ENCODE data around the gene TESK1. TPM values are rescaled to one million over a fixed set of nuclear protein-coding genes. Genes with fewer than 3 reads are reported as not detected.
A peak's percentile ranks its signal among the peaks of the same experiment; 100 is the strongest.
"Not testable (repeated sequence)": the region's sequence is repeated elsewhere in the genome, so short reads cannot be mapped to it uniquely, and the experiment has no call there.

TESK1 gene
- polyA plus RNA-seq, 3 donors, result 22.6 to 98.7 (median 59.2) TPM

DNA sequence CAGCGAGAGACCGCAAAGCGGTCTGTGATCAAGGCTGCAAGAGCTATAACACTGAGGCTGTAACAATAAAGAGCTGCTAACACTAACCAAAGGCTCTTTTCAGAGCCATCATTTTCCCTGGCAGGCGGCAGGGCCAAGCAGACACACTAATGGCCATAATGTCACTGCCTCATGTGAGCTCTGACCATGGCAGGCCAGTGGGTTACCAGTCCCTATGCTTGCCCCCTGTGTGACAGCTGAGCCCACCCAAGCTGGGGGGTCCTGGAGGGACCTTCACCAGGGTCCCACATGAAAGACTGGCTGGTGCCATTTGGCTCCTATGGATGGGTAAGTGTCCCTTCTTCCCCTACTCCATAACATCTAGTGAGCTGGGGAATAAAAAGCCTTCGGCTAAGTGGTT lies 29.6 kb upstream of the TESK1 start:
- WGBS, 3 donors, result 93 to 99% (median 94%) methylated on average over 5 of the region's 5 CpGs
- no peak overlapping the region for H3K27ac ChIP-seq (ENCODE audit: low read depth, low read length)

DNA sequence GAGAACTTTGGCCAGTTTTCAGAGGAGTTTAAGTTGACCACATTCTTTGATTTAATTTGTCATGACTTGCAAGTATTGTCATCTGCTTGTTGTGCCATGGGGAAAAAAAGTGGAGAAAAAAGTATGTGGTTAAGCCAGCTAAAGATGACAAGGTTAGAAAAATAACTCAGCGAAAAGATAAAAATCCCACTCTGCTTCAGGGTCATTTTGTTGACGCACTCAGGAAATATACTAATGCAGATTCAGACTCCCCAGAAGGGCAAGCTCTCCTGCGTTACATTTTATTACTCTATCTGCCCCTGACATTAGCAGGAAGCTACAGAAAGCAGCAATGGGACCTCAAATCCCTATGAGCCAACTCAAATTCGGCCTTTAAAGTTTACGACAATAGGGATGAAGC lies 27.6 kb upstream of the TESK1 start:
- WGBS, 3 donors, result 81 to 91% (median 87%) methylated on average over 5 of the region's 5 CpGs
- H3K27ac ChIP-seq (ENCODE audit: low read depth, low read length), result no peak overlapping the region

DNA sequence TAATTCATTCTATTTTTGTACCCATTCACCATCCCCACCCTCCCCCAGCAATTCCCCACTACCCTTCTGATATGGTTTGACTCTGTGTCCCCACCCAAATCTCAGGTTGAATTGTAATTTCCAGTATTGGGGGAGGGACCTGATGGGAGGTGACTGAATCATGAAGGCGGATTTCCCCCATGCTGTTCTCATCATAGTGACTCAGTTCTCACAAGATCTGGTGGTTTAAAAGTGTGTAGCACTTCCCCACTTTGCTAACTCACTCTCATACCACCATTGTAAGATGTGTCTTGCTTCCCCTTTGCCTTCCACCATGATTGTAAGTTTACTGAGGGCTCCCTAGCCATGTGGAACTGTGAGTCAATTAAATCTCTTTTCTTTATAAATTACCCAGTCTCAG lies 25.9 kb upstream of the TESK1 start:
- WGBS, 3 donors, result 93 to 96% (median 95%) methylated on average over 1 of the region's 1 CpG
- H3K27ac ChIP-seq (ENCODE audit: low read depth, low read length), result no peak overlapping the region

DNA sequence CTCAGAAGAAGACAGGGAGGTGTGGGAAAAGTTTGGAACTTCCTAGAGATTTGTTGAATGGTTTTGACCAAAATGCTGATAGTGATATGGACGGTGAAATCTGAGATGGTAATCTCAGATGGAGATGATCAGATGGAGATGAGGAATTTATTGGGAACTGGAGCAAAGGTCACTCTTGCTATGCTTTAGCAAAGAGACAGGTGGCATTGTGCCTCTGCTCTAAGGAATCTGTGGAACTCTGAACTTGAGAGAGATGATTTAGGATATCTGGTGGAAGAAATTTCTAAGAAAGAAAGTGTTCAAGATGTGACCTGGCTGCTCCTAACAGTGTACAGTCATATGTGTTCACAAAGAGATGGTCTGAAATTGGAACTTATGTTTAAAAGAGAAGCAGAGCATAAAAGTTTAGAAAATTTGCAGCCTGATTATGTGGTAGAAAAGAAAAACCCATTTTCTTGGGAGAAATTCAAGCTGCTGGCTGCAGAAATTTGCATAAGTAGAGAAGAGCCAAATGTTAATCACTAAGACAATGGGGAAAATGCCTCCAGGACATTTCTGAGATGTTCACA lies 25.3 kb upstream of the TESK1 start:
- 85 to 100% (median 93%) methylated on average over 1 of the region's 1 CpG for WGBS, 3 donors
- H3K27ac ChIP-seq (ENCODE audit: low read depth, low read length), result not testable (repeated sequence)

DNA sequence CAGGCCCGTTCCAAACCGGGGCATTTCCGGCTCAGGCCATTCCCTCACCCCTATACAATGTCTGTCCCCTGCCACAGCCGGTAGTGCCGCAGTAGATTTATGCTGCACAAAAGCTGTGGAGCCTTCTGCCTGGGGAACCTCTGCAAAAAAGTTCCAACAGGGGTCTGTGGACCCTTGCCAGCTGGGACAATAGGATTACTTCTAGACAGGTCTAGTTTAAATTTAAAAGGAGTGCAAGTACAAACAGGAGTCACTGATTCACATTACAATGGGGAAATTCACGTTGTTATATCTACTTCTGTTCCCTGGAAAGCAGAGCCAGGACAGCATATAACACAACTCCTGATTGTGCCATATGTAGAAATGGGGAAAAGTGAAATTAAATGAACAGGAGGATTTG lies 21.5 kb upstream of the TESK1 start:
- not testable (repeated sequence) for H3K27ac ChIP-seq (ENCODE audit: low read depth, low read length)
- 73 to 86% (median 77%) methylated on average over 6 of the region's 6 CpGs for WGBS, 3 donors

DNA sequence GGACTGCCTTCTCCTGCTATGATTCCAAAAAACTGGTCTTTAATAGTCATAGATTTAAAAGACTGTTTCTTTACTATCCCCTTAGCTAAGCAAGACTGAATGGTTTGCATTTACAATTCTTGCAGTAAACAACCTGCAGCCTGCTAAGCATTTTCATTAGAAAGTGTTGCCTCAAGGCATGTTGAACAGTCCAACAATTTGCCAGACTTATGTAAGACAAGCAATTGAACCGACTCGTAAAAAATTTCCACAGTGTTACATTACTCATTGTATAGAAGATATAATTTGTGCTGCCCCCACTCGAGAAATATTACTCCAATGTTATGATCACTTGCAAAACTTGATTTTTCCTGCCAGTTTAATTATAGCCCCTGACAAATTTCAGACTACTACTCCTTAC lies 20.4 kb upstream of the TESK1 start:
- 90 to 94% (median 91%) methylated on average over 3 of the region's 3 CpGs for WGBS, 3 donors
- H3K27ac ChIP-seq (ENCODE audit: low read depth, low read length), result not testable (repeated sequence)

DNA sequence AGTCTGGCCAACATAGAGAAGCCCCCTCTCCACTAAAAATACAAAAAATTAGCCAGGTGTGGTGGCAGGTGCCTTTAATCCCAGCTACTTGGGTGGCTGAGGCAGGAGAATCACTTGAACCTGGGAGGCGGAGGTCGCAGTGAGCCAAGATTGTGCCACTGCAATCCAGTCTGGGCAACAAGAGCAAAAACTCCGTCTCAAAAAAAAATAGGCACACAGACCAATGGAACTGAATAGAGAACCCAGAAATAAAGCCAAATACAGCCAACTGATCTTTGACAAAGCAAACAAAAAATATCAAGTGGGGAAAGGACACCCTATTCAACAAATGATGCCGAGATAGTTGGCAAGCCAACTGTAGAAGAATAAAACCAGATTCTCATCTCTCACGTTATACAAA lies 16.6 kb upstream of the TESK1 start:
- H3K27ac ChIP-seq (ENCODE audit: low read depth, low read length), result not testable (repeated sequence)
- WGBS, 3 donors, result 94 to 96% (median 96%) methylated on average over 5 of the region's 5 CpGs

DNA sequence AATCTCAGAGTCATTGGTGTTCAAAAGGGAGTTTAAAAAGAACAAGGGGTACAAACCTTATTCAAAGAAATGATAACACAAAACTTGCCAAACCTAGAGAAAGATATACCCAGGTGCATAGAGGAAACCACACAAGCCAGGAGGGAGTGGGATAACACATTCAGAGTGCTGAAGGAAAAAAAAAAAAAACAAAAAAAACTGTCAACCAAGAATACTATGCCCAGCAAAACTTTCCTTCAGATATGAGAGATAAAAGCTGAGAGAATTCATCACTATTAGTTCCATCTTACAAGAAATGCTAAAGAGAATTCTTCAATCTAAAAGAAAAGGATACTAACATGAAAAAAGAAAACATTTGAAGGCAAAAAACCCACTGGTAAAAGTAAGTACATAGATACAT lies 11.5 kb upstream of the TESK1 start:
- no peak overlapping the region for H3K27ac ChIP-seq (ENCODE audit: low read depth, low read length)

DNA sequence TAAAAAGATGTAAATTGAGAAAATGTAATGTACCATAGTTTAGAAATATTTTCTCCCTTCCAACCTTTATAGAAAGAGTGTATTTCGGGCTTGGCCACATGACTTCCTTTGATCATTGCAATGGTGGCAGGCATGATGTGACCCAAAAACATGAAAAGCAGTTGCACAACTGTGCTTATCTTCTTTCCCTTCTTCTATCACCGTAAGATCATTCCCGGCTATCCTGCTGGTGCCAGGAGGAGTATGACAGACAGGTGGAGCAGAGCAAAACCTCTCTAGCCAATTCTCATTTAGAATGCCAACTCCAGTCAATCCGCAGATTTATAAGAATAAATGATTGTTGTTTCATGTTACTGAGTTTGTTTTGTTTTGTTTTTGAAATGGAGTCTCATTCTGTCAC lies 10.6 kb upstream of the TESK1 start:
- WGBS, 3 donors, result 93 to 98% (median 96%) methylated on average over 4 of the region's 4 CpGs

DNA sequence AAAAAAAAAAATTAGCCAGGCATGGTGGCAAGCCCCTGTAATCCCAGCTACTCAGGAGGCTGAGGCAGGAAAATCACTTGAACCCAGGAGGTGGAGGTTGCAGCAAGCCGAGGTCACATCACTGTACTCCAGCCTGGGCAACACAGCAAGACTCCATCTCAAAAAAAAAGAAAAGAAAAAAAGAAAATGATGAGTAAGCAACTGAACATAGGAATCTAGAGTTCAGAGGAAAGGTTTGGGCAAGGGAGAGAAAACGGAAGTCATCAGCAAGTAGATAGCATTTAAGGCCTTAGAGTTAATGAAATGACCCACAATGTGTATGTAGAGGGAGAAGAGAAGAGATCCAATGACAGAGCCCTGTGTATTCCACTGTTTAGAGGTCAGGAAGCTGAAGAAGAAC lies 8.2 kb upstream of the TESK1 start:
- H3K27ac ChIP-seq (ENCODE audit: low read depth, low read length), result not testable (repeated sequence)
- 91 to 98% (median 92%) methylated on average over 2 of the region's 2 CpGs for WGBS, 3 donors

More for the DNA sequence above, 10.6 kb upstream of the TESK1 start:
- H3K27ac ChIP-seq (ENCODE audit: low read depth, low read length), result no peak overlapping the region

DNA sequence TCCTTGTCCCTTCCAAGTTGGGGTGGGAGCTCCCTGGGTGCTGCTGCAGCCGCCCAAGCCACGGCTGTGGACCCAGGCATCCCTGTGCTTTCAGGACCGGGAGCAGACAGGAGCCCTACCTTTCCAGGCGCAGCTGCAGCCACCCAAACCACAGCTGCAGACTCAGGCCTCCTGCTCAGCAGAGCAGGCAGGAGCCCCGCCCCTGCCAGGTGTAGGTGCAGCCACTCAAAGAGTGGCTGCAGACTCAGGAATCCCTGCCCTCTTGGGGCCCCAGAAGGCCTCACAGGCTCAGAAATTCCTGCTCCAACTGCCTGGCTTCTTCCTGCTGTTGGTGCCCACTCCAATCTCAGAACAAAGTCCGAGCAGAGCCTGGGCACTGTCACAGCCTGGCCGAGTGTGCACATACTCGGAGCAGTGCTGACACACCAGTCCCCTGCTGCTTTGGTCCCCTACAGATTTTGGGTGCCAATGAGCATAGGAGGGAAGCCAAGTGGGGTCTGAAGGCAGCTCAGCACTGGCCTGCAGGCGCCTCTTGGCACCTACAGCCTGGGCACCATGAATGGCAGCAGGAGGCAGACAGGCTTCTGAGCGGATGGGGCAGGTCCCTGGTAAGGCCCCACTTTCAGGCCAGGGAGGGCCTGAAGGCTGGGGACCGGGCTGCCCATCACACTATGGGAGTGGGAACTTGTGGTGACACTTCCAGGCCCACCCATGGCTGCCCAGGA lies 6.0 kb upstream of the TESK1 start:
- 67 to 90% (median 85%) methylated on average over 11 of the region's 11 CpGs for WGBS, 3 donors
- H3K27ac ChIP-seq (ENCODE audit: low read depth, low read length), result no peak overlapping the region

DNA sequence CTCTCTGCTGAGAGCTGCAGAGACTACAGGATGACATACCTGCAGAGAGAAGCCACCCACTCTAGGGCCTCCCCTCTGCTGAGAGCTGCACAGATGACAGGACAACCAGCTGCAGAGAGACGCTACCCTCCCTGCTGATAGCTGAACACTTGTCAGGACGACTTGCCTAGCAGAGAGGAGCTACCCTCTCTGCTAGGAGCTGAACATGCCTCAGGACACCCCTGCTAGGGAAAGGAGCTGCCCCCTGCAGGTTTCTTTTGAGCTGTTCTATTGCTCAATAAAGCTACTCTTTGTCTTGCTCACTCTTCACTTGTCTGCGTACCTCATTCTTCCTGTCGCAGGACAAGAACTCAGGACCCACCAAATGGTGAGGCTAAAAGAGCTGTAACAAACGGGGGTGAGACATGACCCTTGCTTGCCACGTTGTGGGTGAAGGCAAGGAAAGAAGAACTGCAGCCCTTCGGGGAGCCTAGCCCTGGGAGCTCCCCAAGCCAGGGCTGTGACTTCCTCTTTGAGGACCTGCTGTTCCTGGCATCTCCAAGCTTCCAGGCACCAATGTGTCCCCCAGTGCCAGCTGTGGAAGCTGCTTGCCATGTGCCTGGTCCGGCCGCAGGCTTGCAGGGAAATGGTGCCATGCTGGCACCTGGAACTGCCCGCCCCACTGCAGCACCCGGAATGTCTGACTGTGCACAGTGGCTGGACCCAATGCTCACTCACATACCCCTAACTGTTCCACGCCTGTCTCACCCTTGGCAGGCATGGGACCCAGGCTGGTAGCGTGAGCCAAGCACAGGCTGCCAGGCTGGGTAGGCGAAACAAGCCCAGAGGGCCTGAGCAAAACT lies 5.1 kb upstream of the TESK1 start:
- 73 to 84% (median 79%) methylated on average over 14 of the region's 14 CpGs for WGBS, 3 donors
- H3K27ac ChIP-seq (ENCODE audit: low read depth, low read length), result no peak overlapping the region

DNA sequence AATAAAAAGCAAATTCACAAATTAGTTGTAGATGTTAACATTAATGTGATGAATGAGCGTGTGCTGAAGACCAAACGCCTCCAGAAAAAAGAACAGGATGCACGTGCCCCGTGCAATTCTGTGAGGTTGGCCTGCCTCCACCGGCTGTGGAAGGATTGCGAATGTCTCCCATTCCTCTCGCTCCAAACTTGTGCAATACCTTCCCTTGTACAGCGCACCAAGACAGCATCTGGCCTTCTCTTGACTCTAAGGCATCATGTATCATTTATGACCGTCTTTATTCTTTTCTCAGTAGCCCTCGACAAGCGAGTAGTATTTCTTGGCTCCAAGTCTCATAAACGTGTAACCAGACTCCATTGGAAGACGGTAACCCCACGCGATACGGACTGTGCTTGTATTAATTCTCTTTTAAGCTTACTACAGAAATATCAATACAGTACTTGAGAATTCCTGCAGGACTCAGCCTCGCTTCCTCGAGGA lies 1.5 kb upstream of the TESK1 start:
- 1 to 3% (median 3%) methylated on average over 18 of the region's 18 CpGs for WGBS, 3 donors

DNA sequence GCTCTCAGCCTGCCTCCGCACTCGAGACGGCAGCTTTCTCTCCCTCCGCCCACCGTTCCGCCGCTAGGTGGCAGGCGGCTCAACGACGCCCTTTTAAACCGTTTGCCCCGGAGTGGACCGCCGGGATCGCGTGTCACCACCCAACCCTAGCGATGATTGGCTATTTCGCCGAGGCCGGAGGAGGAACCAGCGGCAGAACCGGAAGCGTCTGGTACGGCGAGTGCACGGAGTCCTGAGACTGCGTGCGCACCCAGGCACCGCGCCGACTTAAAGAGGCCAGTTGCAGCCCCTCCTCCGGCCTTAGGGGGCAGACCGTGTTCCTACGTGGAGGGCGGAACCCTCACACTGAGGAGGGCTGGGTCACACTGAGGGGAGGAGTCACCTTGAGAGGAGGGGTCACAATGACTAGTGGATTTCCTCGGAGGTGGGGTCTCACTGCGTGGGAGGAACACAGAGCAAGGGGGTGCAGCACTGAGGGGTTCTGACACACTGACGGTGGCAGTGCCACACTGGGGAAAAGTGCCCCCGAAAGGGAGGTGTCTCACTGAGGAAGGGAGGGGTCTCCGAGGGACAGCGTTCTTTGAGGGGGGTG lies 980 bp upstream of the TESK1 start:
- 0% methylated on average over 40 to 41 of the region's 41 CpGs for WGBS, 3 donors
- H3K27ac ChIP-seq (ENCODE audit: low read depth, low read length), result peak overlapping the region; percentile 20

More for the DNA sequence above, 1.5 kb upstream of the TESK1 start:
- peak overlapping the region; percentile 7 for H3K27ac ChIP-seq (ENCODE audit: low read depth, low read length)

DNA sequence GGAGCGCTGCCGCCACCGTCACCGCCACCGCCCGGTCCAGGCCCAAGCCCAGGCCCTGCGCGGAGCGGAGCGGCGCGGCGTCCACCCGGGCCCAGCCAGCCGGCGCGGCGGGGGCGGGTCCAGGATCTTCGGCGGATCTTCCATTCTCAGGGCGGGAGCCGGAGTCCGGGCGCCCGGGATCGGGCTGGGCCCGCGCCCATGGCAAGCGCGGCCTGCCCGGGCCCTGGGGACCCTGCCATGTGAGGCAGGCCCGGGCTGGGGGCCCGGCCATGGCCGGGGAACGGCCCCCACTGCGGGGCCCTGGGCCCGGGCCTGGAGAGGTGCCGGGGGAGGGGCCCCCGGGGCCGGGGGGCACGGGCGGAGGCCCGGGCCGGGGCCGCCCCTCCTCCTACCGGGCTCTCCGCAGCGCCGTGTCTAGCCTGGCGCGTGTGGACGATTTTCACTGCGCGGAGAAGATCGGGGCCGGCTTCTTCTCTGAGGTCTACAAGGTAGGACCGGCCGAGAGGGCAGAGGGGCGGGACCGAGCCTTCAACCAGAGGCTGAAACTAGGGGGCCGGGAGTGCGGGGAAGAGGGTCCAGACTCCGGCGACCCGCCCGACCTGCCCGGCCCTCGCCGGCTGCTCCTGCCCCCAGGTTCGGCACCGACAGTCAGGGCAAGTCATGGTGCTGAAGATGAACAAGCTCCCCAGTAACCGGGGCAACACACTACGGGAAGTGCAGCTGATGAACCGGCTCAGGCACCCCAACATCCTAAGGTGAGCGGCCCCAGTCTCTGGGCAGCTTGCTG lies 482 bp downstream of the TESK1 start:
- WGBS, 3 donors, result 0 to 1% (median 0%) methylated on average over 58 to 76 of the region's 76 CpGs

DNA sequence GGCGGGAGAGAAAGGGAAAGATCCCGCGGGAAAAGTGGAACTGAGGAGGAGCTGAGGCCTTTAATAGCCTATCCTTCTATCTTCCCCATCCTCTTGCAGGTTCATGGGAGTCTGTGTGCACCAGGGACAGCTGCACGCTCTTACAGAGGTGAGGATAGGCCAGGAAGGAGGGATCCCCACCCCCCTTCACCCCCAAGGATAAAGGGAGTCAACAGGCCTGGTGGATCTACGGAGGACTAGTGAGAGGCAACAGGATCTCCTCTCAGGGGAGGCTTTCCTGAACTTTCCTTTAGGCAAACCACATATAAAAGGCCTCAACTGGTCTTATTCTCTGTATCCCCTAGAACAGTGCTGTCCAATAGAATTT lies 1.1 kb downstream of the TESK1 start:
- 8 to 11% (median 9%) methylated on average over 5 of the region's 5 CpGs for WGBS, 3 donors
- H3K27ac ChIP-seq (ENCODE audit: low read depth, low read length), result no peak overlapping the region

More for the DNA sequence above, 482 bp downstream of the TESK1 start:
- no peak overlapping the region for H3K27ac ChIP-seq (ENCODE audit: low read depth, low read length)

DNA sequence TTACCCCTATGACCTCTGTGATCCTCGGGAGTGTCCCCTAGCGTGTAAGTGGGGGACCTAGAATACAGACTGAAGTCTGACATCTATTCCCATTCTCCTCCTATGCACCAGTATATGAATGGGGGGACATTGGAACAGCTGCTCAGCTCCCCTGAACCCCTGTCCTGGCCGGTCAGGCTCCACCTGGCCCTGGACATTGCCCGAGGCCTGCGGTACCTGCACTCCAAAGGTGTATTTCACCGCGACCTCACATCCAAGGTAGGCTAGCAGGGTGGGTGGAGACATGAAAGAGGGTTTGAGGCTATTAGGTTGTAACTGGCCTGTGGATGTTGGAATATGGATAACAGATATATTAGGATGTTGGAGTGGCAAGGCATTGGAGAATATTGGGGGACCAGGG lies 1.7 kb downstream of the TESK1 start:
- H3K27ac ChIP-seq (ENCODE audit: low read depth, low read length), result no peak overlapping the region
- 92 to 93% (median 92%) methylated on average over 7 of the region's 7 CpGs for WGBS, 3 donors

DNA sequence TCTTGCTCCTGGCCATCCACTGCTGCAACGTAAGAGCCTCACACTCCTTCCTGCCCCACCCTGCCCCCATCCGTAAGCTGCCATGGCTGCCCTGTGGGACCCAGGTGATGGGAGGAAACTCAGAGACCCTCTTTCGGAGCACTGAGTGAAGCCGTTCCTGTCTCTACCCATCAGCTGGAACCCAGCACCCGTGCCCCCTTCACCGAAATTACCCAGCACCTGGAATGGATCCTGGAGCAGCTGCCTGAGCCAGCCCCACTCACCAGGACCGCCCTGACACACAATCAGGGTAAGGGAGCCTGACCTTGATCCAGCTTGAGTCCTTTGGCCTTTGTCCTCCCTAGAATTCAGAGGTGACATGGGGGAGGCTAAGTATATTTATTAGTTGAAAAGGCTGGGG lies 3.2 kb downstream of the TESK1 start:
- no peak overlapping the region for H3K27ac ChIP-seq (ENCODE audit: low read depth, low read length)

More for the DNA sequence above, 3.2 kb downstream of the TESK1 start:
- 85 to 89% (median 88%) methylated on average over 7 of the region's 7 CpGs for WGBS, 3 donors
